ENCODE results near the gene DENND6B. TPM values are rescaled to one million over a fixed set of nuclear protein-coding genes. Genes with fewer than 3 reads are reported as not detected.
A peak's percentile ranks its signal among the peaks of the same experiment; 100 is the strongest.
"Not testable (repeated sequence)": the region's sequence is repeated elsewhere in the genome, so short reads cannot be mapped to it uniquely, and the experiment has no call there.

DENND6B gene
- total RNA-seq, 2 experiments from 2014 or later = 8.8 to 9.5 TPM

- Mint-ChIP-seq H3K27ac (no peak overlapping the region), H3K36me3 (peaks cover 2% of the 10 kb centered on the region), H3K4me3 (no peak overlapping the region), H3K4me1 (no peaks in the 10 kb centered on the region), H3K9me3 (no peaks in the 10 kb centered on the region), H3K27me3 (no peaks in the 10 kb centered on the region)
- DNase-seq (no peak), ATAC-seq (ENCODE audit: low read depth) (no peak)
- POLR2A ChIA-PET = no interaction called here
These were observed 21.2 kb upstream of the DENND6B start for GRCh38 chr22:50348058-50348457.

- peaks cover 4% of the 10 kb centered on the region for H3K4me1 Mint-ChIP-seq
- H3K9me3 Mint-ChIP-seq = no peaks in the 10 kb centered on the region
- peaks cover 2% of the 10 kb centered on the region for H3K36me3 Mint-ChIP-seq
- H3K27me3 Mint-ChIP-seq = no peaks in the 10 kb centered on the region
- no peak for ATAC-seq (ENCODE audit: low read depth)
- no peak overlapping the region for H3K4me3 Mint-ChIP-seq
- H3K27ac Mint-ChIP-seq = no peak overlapping the region
- DNase-seq = no peak
- POLR2A ChIA-PET = no interaction called here
These were observed 20.3 kb upstream of the DENND6B start for GRCh38 chr22:50347157-50347556.

GRCh38 chr22:50346470-50346869, 19.7 kb upstream of the DENND6B start:
- no peak for DNase-seq
- H3K4me3 Mint-ChIP-seq = no peak overlapping the region
- POLR2A ChIA-PET = no interaction called here

GRCh38 chr22:50343541-50343935, 16.7 kb upstream of the DENND6B start:
- Mint-ChIP-seq H3K4me3 (peak overlapping the region; percentile 73), H3K27ac (peak overlapping the region; percentile 73), H3K9me3 (no peaks in the 10 kb centered on the region), H3K36me3 (no peaks in the 10 kb centered on the region), H3K27me3 (no peaks in the 10 kb centered on the region), H3K4me1 (peaks cover 9% of the 10 kb centered on the region)
- ATAC-seq (ENCODE audit: low read depth) = peak; percentile 13
- DNase-seq = no peak
- POLR2A ChIA-PET = interaction anchor here (0.7 to 1.0 kb wide), 2 partner anchors 17 to 99 kb away, joined by 3 to 4 read pairs; partner anchors contain the start of gene TUBGCP6

More at GRCh38 chr22:50346470-50346869, 19.7 kb upstream of the DENND6B start:
- Mint-ChIP-seq H3K4me1 (peaks cover 6% of the 10 kb centered on the region), H3K36me3 (peaks cover 2% of the 10 kb centered on the region), H3K9me3 (no peaks in the 10 kb centered on the region), H3K27ac (no peak overlapping the region), H3K27me3 (no peaks in the 10 kb centered on the region)
- ATAC-seq (ENCODE audit: low read depth) = no peak

- POLR2A ChIA-PET = interaction anchor here (0.7 to 1.5 kb wide), 7 partner anchors 15 to 182 kb away, joined by 3 to 6 read pairs (median 4); partner anchors contain the start of genes SCO2 and TUBGCP6
- H3K36me3 Mint-ChIP-seq = no peaks in the 10 kb centered on the region
- H3K27ac Mint-ChIP-seq = peak within 1 kb of the TSS; percentile 88
- DNase-seq (peak; percentile 97), ATAC-seq (ENCODE audit: low read depth) (peak; percentile 82)
- peaks cover 9% of the 10 kb centered on the region for H3K4me1 Mint-ChIP-seq
- no peaks in the 10 kb centered on the region for H3K9me3 Mint-ChIP-seq
- no peaks in the 10 kb centered on the region for H3K27me3 Mint-ChIP-seq
- H3K4me3 Mint-ChIP-seq = peak within 1 kb of the TSS; percentile 82
These were observed 16.1 kb upstream of the DENND6B start, which contains the start of gene PPP6R2 for GRCh38 chr22:50342651-50343540. PPP6R2 (plus strand) TSS chr22:50343327; CDS start chr22:50393909, 50,582 bp downstream.

- H3K27me3 Mint-ChIP-seq = no peaks in the 10 kb centered on the region
- peak; percentile 55 for ATAC-seq (ENCODE audit: low read depth)
- peak; percentile 90 for DNase-seq
These were observed 15.3 kb upstream of the DENND6B start for GRCh38 chr22:50341977-50342650.

GRCh38 chr22:50339945-50340879, 13.4 kb upstream of the DENND6B start:
- peak; percentile 51 for DNase-seq
- H3K36me3 Mint-ChIP-seq = no peaks in the 10 kb centered on the region
- no peaks in the 10 kb centered on the region for H3K27me3 Mint-ChIP-seq
- no peak overlapping the region for H3K4me3 Mint-ChIP-seq
- H3K27ac Mint-ChIP-seq = no peak overlapping the region
- POLR2A ChIA-PET = interaction anchor here (1.6 kb wide), 1 partner anchor 64 kb away, joined by 4 read pairs; no protein-coding TSS in a partner anchor
- ATAC-seq (ENCODE audit: low read depth) = no peak
- no peaks in the 10 kb centered on the region for H3K9me3 Mint-ChIP-seq
- H3K4me1 Mint-ChIP-seq = peaks cover 9% of the 10 kb centered on the region

More at GRCh38 chr22:50341977-50342650, 15.3 kb upstream of the DENND6B start:
- Mint-ChIP-seq H3K27ac (peak overlapping the region; percentile 88), H3K4me1 (peaks cover 9% of the 10 kb centered on the region), H3K9me3 (no peaks in the 10 kb centered on the region), H3K4me3 (peak overlapping the region; percentile 82), H3K36me3 (no peaks in the 10 kb centered on the region)
- POLR2A ChIA-PET = interaction anchor here (0.5 to 1.6 kb wide), 15 partner anchors 11 to 279 kb away, joined by 3 to 6 read pairs (median 4); partner anchors contain the start of genes HDAC10 and SCO2

GRCh38 chr22:50338860-50339462, 12.1 kb upstream of the DENND6B start:
- ATAC-seq (ENCODE audit: low read depth) (no peak), DNase-seq (peak; percentile 36)
- POLR2A ChIA-PET = no interaction called here
- H3K4me3 Mint-ChIP-seq = no peak overlapping the region
- H3K27me3 Mint-ChIP-seq = no peaks in the 10 kb centered on the region
- H3K9me3 Mint-ChIP-seq = no peaks in the 10 kb centered on the region
- peaks cover 9% of the 10 kb centered on the region for H3K4me1 Mint-ChIP-seq
- no peak overlapping the region for H3K27ac Mint-ChIP-seq
- no peaks in the 10 kb centered on the region for H3K36me3 Mint-ChIP-seq

GRCh38 chr22:50338042-50338573, 11.3 kb upstream of the DENND6B start:
- Mint-ChIP-seq H3K27ac (no peak overlapping the region), H3K27me3 (no peaks in the 10 kb centered on the region), H3K4me1 (peaks cover 9% of the 10 kb centered on the region), H3K36me3 (no peaks in the 10 kb centered on the region), H3K4me3 (no peak overlapping the region), H3K9me3 (no peaks in the 10 kb centered on the region)
- DNase-seq (no peak), ATAC-seq (ENCODE audit: low read depth) (no peak)
- POLR2A ChIA-PET = no interaction called here

GRCh38 chr22:50337262-50338041, 10.6 kb upstream of the DENND6B start:
- H3K9me3 Mint-ChIP-seq = no peaks in the 10 kb centered on the region
- H3K36me3 Mint-ChIP-seq = no peaks in the 10 kb centered on the region
- DNase-seq (no peak), ATAC-seq (ENCODE audit: low read depth) (no peak)
- H3K27ac Mint-ChIP-seq = no peak overlapping the region
- H3K4me3 Mint-ChIP-seq = no peak overlapping the region
- POLR2A ChIA-PET = no interaction called here
- peaks cover 7% of the 10 kb centered on the region for H3K4me1 Mint-ChIP-seq
- H3K27me3 Mint-ChIP-seq = no peaks in the 10 kb centered on the region

- ATAC-seq (ENCODE audit: low read depth); H3K27ac Mint-ChIP-seq; H3K9me3 Mint-ChIP-seq; POLR2A ChIA-PET; DNase-seq; H3K36me3 Mint-ChIP-seq; H3K4me3 Mint-ChIP-seq; H3K4me1 Mint-ChIP-seq: not testable (repeated sequence)
- H3K27me3 Mint-ChIP-seq = peaks cover 16% of the 10 kb centered on the region
These were observed 7.6 kb upstream of the DENND6B start for GRCh38 chr22:50334433-50334832.

All from activated naive CD8-positive, alpha-beta T cell treated with anti-CD3 and anti-CD28 coated beads, Interleukin-2, amount 10 ng/mL, durations not matched to agents 7 days and 5 days (primary cell).